ENCODE results near the gene TFPI.
"Not testable (repeated sequence)": the region's sequence is repeated elsewhere in the genome, so short reads cannot be mapped to it uniquely, and the experiment has no call there.

TFPI gene

DNA sequence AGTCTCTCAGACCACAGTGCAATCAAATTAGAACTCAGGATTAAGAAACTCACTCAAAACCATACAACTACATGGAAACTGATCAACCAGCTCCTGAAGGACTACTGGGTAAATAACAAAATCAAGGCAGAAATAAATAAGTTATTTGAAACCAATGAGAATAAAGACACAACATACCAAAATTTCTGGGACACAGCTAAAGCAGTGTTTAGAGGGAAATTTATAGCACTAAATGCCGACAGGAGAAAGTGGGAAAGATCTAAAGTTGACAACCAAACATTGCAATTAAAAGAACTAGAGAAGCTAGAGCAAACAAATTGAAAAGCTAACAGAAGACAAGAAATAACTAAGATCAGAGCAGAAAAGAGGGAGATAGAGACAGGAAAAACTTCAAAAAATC lies 18.9 kb downstream of the TFPI start:
- Histone ChIP-seq H3K9me3 (ENCODE audit: control insufficient read depth, low read length) (peaks cover 18% of the 10 kb centered on the region), H3K36me3 (ENCODE audit: control insufficient read depth in 1 of 2, insufficient read depth in 2 of 2, low read depth in 1 of 2, low read length in 2 of 2) (peaks cover 12 to 13% of the 10 kb centered on the region in 2 experiments), H3K79me1 (replicated peaks; ENCODE audit: low read length, poor library complexity, severe bottlenecking) (peaks cover 15% of the 10 kb centered on the region)
- H2BK12ac ChIP-seq (ENCODE audit: low read length in 2 of 2); H3K27me3 ChIP-seq (ENCODE audit: control insufficient read depth in 1 of 2, insufficient read depth in 1 of 2, low read length in 2 of 2); H2BK15ac ChIP-seq (ENCODE audit: low read depth, poor library complexity, severe bottlenecking); H2AFZ ChIP-seq (ENCODE audit: low read depth, low read length); H3K14ac ChIP-seq (ENCODE audit: low read length in 2 of 2); H3K4me3 ChIP-seq (ENCODE audit: insufficient read depth in 1 of 2, low read depth in 1 of 2, low read length in 2 of 2); H3K9ac ChIP-seq (ENCODE audit: low read length); H4K8ac ChIP-seq (ENCODE audit: low read length); H2BK5ac ChIP-seq (ENCODE audit: low read depth, low read length, poor library complexity, severe bottlenecking); H3K18ac ChIP-seq (ENCODE audit: low read depth in 1 of 2, low read length in 2 of 2); DNase-seq; H3K27ac ChIP-seq (ENCODE audit: low read length, poor library complexity, severe bottlenecking); H3K4me1 ChIP-seq (ENCODE audit: control insufficient read depth, insufficient read depth, low read depth, low read length); H4K91ac ChIP-seq (ENCODE audit: low read length); H2BK120ac ChIP-seq (ENCODE audit: low read depth, low read length); H3K4ac ChIP-seq (ENCODE audit: low read depth in 1 of 2, low read length in 2 of 2); H3K23ac ChIP-seq (ENCODE audit: low read length in 2 of 2); H2AK5ac ChIP-seq (ENCODE audit: low read length, severe bottlenecking); H3K4me2 ChIP-seq (ENCODE audit: low read length, poor library complexity, severe bottlenecking): not testable (repeated sequence)
- WGBS: no CpG with 5 or more reads among the region's 1 CpG

DNA sequence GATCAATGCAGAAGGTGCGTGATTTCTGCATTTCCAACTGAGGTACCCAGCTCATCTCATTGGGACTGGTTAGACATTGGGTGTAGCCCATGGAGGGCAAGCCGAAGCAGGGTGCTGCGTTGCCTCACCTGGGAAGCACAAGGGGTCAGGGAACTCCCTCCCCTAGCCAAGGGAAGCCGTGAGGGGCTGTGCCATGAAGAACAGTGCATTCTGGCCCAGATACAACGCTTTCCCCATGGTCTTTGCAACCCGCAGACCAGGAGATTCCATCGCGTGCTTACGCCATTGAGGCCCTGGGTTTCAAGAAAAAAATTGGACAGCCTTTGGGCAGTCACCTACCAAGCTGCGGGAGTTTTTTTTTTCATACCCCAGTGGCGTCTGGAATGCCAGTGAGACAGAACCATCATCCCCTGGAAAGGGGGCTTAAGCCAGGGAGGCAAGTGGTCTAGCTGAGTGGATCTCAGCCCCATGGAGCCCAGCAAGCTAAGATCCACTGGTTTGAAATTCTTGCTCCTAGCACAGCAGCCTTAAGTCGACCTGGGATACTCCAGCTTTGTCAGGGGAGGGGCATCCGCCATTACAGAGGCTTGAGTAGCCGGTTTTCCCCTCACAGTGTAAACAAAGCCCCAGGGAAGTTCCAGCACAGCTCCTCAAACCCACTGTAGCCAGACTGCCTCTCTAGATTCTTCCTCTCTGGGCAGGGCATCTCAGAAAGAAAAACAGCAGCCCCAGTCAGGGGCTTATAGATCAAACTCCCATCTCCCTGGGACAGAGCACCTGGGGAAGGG lies 21.7 kb downstream of the TFPI start:
- Histone ChIP-seq H3K23ac (ENCODE audit: low read length in 2 of 2) (no peak overlapping the region), H3K27me3 (ENCODE audit: control insufficient read depth in 1 of 2, insufficient read depth in 1 of 2, low read length in 2 of 2) (no peaks in the 10 kb centered on the region)
- 87% methylated on average over 14 of the region's 14 CpGs for WGBS

DNA sequence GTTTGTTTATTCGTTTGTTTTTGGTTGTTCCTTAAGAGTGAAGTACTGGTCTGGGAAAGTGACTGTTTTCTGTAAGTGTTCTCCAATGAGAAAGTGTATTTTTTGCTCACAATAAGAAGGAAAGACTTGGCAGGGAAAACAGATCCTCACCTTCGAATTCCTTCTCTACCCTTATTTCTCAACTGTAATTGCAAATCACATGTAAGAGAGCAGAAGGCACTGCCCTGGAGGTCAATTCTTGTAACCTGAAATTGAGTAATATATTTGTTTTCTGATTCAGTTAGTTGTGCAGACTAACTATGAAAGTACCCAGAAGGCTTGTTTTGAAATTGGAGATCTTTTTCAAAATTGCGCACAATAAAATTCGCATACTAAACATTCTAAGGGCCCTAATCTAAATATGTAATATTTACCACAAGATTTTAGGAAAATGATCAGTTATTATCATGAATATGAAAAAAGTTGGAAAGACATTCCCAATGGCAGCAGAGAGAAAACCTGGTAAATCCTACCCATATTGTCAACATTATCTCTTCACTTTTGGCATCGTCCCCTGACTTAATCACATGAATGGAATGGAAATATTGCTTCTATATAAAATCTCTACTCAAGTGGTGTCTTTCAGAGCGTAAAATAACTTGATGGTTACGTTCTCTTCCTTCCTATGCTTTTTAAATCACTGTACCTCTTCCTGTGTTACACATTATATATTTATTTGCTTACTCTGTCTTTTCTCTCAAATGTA lies 24.1 kb downstream of the TFPI start:
- Histone ChIP-seq H2AK5ac (ENCODE audit: low read length, severe bottlenecking) (no peak overlapping the region), H3K36me3 (ENCODE audit: control insufficient read depth in 1 of 2, insufficient read depth in 2 of 2, low read depth in 1 of 2, low read length in 2 of 2) (peaks cover 5 to 12% of the 10 kb centered on the region in 2 experiments), H2BK5ac (ENCODE audit: low read depth, low read length, poor library complexity, severe bottlenecking) (no peak overlapping the region), H3K27ac (ENCODE audit: low read length, poor library complexity, severe bottlenecking) (no peak overlapping the region), H2BK120ac (ENCODE audit: low read depth, low read length) (no peak overlapping the region), H3K4me2 (ENCODE audit: low read length, poor library complexity, severe bottlenecking) (no peak overlapping the region), H3K4me3 (ENCODE audit: insufficient read depth in 1 of 2, low read depth in 1 of 2, low read length in 2 of 2) (no peak overlapping the region), H2AFZ (ENCODE audit: low read depth, low read length) (no peak overlapping the region), H3K18ac (ENCODE audit: low read depth in 1 of 2, low read length in 2 of 2) (no peak overlapping the region), H2BK12ac (ENCODE audit: low read length in 2 of 2) (no peak overlapping the region), H3K4ac (ENCODE audit: low read depth in 1 of 2, low read length in 2 of 2) (no peak overlapping the region), H3K23ac (ENCODE audit: low read length in 2 of 2) (no peak overlapping the region), H3K9me3 (ENCODE audit: control insufficient read depth, low read length) (peaks cover 2% of the 10 kb centered on the region), H3K79me1 (replicated peaks; ENCODE audit: low read length, poor library complexity, severe bottlenecking) (peaks cover 22% of the 10 kb centered on the region), H4K8ac (ENCODE audit: low read length) (no peak overlapping the region), H3K27me3 (ENCODE audit: control insufficient read depth in 1 of 2, insufficient read depth in 1 of 2, low read length in 2 of 2) (no peaks in the 10 kb centered on the region), H3K4me1 (ENCODE audit: control insufficient read depth, insufficient read depth, low read depth, low read length) (no peaks in the 10 kb centered on the region), H2BK15ac (ENCODE audit: low read depth, poor library complexity, severe bottlenecking) (no peak overlapping the region), H3K9ac (ENCODE audit: low read length) (no peak overlapping the region), H4K91ac (ENCODE audit: low read length) (no peak overlapping the region), H3K14ac (ENCODE audit: low read length in 2 of 2) (no peak overlapping the region)
- 100% methylated on average over 1 of the region's 7 CpGs for WGBS
- DNase-seq: no peak

More for the DNA sequence above, 21.7 kb downstream of the TFPI start:
- Histone ChIP-seq H2BK120ac (ENCODE audit: low read depth, low read length) (no peak overlapping the region), H3K18ac (ENCODE audit: low read depth in 1 of 2, low read length in 2 of 2) (no peak overlapping the region), H2BK12ac (ENCODE audit: low read length in 2 of 2) (no peak overlapping the region), H3K36me3 (ENCODE audit: control insufficient read depth in 1 of 2, insufficient read depth in 2 of 2, low read depth in 1 of 2, low read length in 2 of 2) (peaks cover 5 to 12% of the 10 kb centered on the region in 2 experiments), H3K9ac (ENCODE audit: low read length) (no peak overlapping the region), H4K91ac (ENCODE audit: low read length) (no peak overlapping the region), H3K79me1 (replicated peaks; ENCODE audit: low read length, poor library complexity, severe bottlenecking) (peaks cover 22% of the 10 kb centered on the region), H3K9me3 (ENCODE audit: control insufficient read depth, low read length) (peaks cover 15% of the 10 kb centered on the region), H2AFZ (ENCODE audit: low read depth, low read length) (no peak overlapping the region), H3K4me1 (ENCODE audit: control insufficient read depth, insufficient read depth, low read depth, low read length) (no peaks in the 10 kb centered on the region), H3K4ac (ENCODE audit: low read depth in 1 of 2, low read length in 2 of 2) (no peak overlapping the region), H4K8ac (ENCODE audit: low read length) (no peak overlapping the region), H2BK15ac (ENCODE audit: low read depth, poor library complexity, severe bottlenecking) (no peak overlapping the region), H3K14ac (ENCODE audit: low read length in 2 of 2) (no peak overlapping the region), H2AK5ac (ENCODE audit: low read length, severe bottlenecking) (no peak overlapping the region), H2BK5ac (ENCODE audit: low read depth, low read length, poor library complexity, severe bottlenecking) (no peak overlapping the region), H3K4me3 (ENCODE audit: insufficient read depth in 1 of 2, low read depth in 1 of 2, low read length in 2 of 2) (no peak overlapping the region), H3K4me2 (ENCODE audit: low read length, poor library complexity, severe bottlenecking) (no peak overlapping the region), H3K27ac (ENCODE audit: low read length, poor library complexity, severe bottlenecking) (no peak overlapping the region)
- DNase-seq: no peak

DNA sequence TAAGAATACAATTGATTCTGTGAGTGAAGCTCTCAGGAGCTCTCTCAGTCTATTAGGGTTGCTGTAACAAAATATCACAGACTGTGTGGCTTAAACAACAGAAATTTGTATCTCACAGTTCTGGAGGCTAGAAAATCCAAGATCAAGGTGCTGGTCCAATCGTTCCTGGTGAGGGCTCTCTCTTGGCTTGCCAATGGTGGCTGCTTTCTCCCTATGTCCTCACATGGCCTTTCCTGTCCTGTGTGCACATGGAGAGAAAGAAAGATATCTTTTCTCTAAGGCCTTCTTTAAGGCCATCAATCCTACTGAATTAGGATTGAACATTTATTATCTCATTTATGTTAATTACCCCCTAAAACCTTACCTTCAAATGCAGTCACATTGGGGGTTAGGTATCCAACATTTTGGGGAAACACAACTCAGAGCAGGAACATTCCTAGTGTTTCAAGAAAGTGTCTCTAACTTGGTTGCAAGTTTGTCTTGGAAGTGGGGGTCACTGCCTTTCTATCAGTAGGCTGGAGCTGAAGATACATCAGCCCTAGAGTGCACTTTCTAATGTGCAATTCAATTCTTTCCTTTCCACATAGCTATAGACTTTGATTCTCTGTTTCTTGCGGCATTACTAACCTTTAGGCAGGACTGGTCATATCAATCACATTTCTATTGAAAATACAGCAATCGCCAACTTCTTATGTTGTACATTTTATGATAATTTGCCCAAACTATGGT lies 24.8 kb downstream of the TFPI start:
- H3K27ac ChIP-seq (ENCODE audit: low read length, poor library complexity, severe bottlenecking): no peak overlapping the region
- no peak overlapping the region for H4K8ac ChIP-seq (ENCODE audit: low read length)
- peaks cover 6 to 12% of the 10 kb centered on the region in 2 experiments for H3K36me3 ChIP-seq (ENCODE audit: control insufficient read depth in 1 of 2, insufficient read depth in 2 of 2, low read depth in 1 of 2, low read length in 2 of 2)
- H3K23ac ChIP-seq (ENCODE audit: low read length in 2 of 2): no peak overlapping the region
- H3K14ac ChIP-seq (ENCODE audit: low read length in 2 of 2): no peak overlapping the region
- DNase-seq: no peak
- H3K9me3 ChIP-seq (ENCODE audit: control insufficient read depth, low read length): no peaks in the 10 kb centered on the region
- 100% methylated on average over 2 of the region's 3 CpGs for WGBS
- H3K9ac ChIP-seq (ENCODE audit: low read length): no peak overlapping the region
- no peak overlapping the region for H3K18ac ChIP-seq (ENCODE audit: low read depth in 1 of 2, low read length in 2 of 2)
- no peak overlapping the region for H2AFZ ChIP-seq (ENCODE audit: low read depth, low read length)
- no peaks in the 10 kb centered on the region for H3K4me1 ChIP-seq (ENCODE audit: control insufficient read depth, insufficient read depth, low read depth, low read length)
- H3K79me1 ChIP-seq (replicated peaks; ENCODE audit: low read length, poor library complexity, severe bottlenecking): peaks cover 22% of the 10 kb centered on the region
- H3K4ac ChIP-seq (ENCODE audit: low read depth in 1 of 2, low read length in 2 of 2): peak overlapping the region in 1 of 2 experiments; percentile 37
- H4K91ac ChIP-seq (ENCODE audit: low read length): no peak overlapping the region
- H2BK15ac ChIP-seq (ENCODE audit: low read depth, poor library complexity, severe bottlenecking): no peak overlapping the region
- no peak overlapping the region for H3K4me3 ChIP-seq (ENCODE audit: insufficient read depth in 1 of 2, low read depth in 1 of 2, low read length in 2 of 2)
- no peak overlapping the region for H2BK12ac ChIP-seq (ENCODE audit: low read length in 2 of 2)
- no peaks in the 10 kb centered on the region for H3K27me3 ChIP-seq (ENCODE audit: control insufficient read depth in 1 of 2, insufficient read depth in 1 of 2, low read length in 2 of 2)
- H2BK5ac ChIP-seq (ENCODE audit: low read depth, low read length, poor library complexity, severe bottlenecking): no peak overlapping the region
- H2AK5ac ChIP-seq (ENCODE audit: low read length, severe bottlenecking): no peak overlapping the region
- H3K4me2 ChIP-seq (ENCODE audit: low read length, poor library complexity, severe bottlenecking): no peak overlapping the region
- H2BK120ac ChIP-seq (ENCODE audit: low read depth, low read length): no peak overlapping the region
